ENCODE results near the gene ABHD16A. TPM values are rescaled to one million over a fixed set of nuclear protein-coding genes. Genes with fewer than 3 reads are reported as not detected.

ABHD16A gene
- total and polyA plus RNA-seq, 2 of the 13 experiments (the other 11 are each of a cell fraction or from before 2014, with no cell fraction given) = 43.5 to 45.4 TPM

GRCh38 chr6:31664790-31665500 lies 38.2 kb downstream of the ABHD16A start, which contains the start of gene GPANK1 (continued):
- no peak for TF ChIP-seq U2AF2 (IDR thresholded peaks at IDR 0.05; ENCODE audit: low read depth, low read length)
- TF ChIP-seq SP1 (IDR thresholded peaks at IDR 0.05) = no peak
- TF ChIP-seq SP1 (CRISPR knock-in tag; IDR thresholded peaks at IDR 0.05) = no peak; the same call in 1 of the 2 replicates
- peak; percentile 56 for TF ChIP-seq PAXIP1 (CRISPR knock-in tag; conservative IDR thresholded peaks at IDR 0.05)
- peak; percentile 65 for TF ChIP-seq HNF4A (CRISPR knock-in tag; IDR thresholded peaks at IDR 0.05)
- no peak for TF ChIP-seq PAX8 (CRISPR knock-in tag; IDR thresholded peaks at IDR 0.05; ENCODE audit: borderline replicate concordance)
- TF ChIP-seq NR0B2 (CRISPR knock-in tag; IDR thresholded peaks at IDR 0.05) = no peak
- no peak; the same call in 1 of the 2 replicates for TF ChIP-seq ZFP91 (CRISPR knock-in tag; IDR thresholded peaks at IDR 0.05; ENCODE audit: borderline replicate concordance)
- TF ChIP-seq EED (CRISPR knock-in tag; IDR thresholded peaks at IDR 0.05) = peak; percentile 61; the same call in 1 of the 2 replicates
- TF ChIP-seq ZNF549 (CRISPR knock-in tag; IDR thresholded peaks at IDR 0.05) = no peak
- no peak for TF ChIP-seq ZNF576 (CRISPR knock-in tag; IDR thresholded peaks at IDR 0.05)
- no peak for TF ChIP-seq DNMT3B (CRISPR knock-in tag; conservative IDR thresholded peaks at IDR 0.05)
- TF ChIP-seq ZNF225 (CRISPR knock-in tag; IDR thresholded peaks at IDR 0.05) = no peak; the same call in 1 of the 2 replicates
- peak; percentile 21; the same call in 1 of the 2 replicates for TF ChIP-seq RFXAP (CRISPR knock-in tag; IDR thresholded peaks at IDR 0.05; ENCODE audit: borderline replicate concordance)
- TF ChIP-seq ZFP1 (CRISPR knock-in tag; IDR thresholded peaks at IDR 0.05) = 0 out of 2 replicates have a peak, but pooled peaks have one; percentile 11
- peak in 1 of 2 experiments; percentile 75; a peak in 2 of 4 replicates for TF ChIP-seq HMGXB4 (CRISPR knock-in tag; IDR thresholded peaks at IDR 0.05; ENCODE audit: borderline replicate concordance in 1 of 2, low read depth in 1 of 2)
- TF ChIP-seq SPEN (CRISPR knock-in tag; IDR thresholded peaks at IDR 0.05; ENCODE audit: low read depth) = peak; percentile 73
